Effector memory CD8-positive, alpha-beta T cell (primary cell): Measurements from ENCODE around the gene VGLL3.
"Not testable (repeated sequence)": the region's sequence is repeated elsewhere in the genome, so short reads cannot be mapped to it uniquely, and the experiment has no call there.

Experiments
- ATAC-seq: fragments of 150-1000 bp; cut with Tn5 transposase; replicated peaks from 2 replicates; pipeline ENCODE4 v1.10.0; 2021; ENCODE audit warnings: mild to moderate bottlenecking, moderate library complexity
- DNase-seq, 3 experiments: peaks; one replicate each; pipeline ENCODE4 v3.0.0; 2021
- H3K27ac Mint-ChIP-seq, 2 donors: one replicate each; pipeline ENCODE4 v1.8.0; 2022; ENCODE audit warnings: mild to moderate bottlenecking in 2 of 2, mixed read lengths in 2 of 2, moderate library complexity in 2 of 2
- H3K27me3 Mint-ChIP-seq, 2 donors: one replicate each; pipeline ENCODE4 v1.8.0; 2022; ENCODE audit warnings: mixed read lengths in 2 of 2
- H3K36me3 Mint-ChIP-seq: one replicate; pipeline ENCODE4 v1.8.0; 2022; ENCODE audit warnings: mild to moderate bottlenecking, moderate library complexity, mixed read lengths; ENCODE audit not compliant: insufficient read depth
- H3K4me1 Mint-ChIP-seq, 2 donors: one replicate each; pipeline ENCODE4 v1.8.0; 2022; ENCODE audit warnings: low read depth in 2 of 2, mixed read lengths in 2 of 2
- H3K4me3 Mint-ChIP-seq, 2 donors: one replicate each; pipeline ENCODE4 v1.8.0; 2022; ENCODE audit warnings: mild to moderate bottlenecking in 2 of 2, mixed read lengths in 2 of 2, moderate library complexity in 2 of 2
- H3K9me3 Mint-ChIP-seq, 2 donors: one replicate each; pipeline ENCODE4 v1.8.0; 2022; ENCODE audit warnings: mixed read lengths in 2 of 2
- total RNA-seq, 9 experiments: gene quantifications; one replicate each; lab custom pipeline; 2026; lab: John Stamatoyannopoulos, UW

The VGLL3 gene, protein sequence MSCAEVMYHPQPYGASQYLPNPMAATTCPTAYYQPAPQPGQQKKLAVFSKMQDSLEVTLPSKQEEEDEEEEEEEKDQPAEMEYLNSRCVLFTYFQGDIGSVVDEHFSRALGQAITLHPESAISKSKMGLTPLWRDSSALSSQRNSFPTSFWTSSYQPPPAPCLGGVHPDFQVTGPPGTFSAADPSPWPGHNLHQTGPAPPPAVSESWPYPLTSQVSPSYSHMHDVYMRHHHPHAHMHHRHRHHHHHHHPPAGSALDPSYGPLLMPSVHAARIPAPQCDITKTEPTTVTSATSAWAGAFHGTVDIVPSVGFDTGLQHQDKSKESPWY
- total RNA-seq = 0 to 1.0 (median 0.06) reads per million in 9 experiments

DNA sequence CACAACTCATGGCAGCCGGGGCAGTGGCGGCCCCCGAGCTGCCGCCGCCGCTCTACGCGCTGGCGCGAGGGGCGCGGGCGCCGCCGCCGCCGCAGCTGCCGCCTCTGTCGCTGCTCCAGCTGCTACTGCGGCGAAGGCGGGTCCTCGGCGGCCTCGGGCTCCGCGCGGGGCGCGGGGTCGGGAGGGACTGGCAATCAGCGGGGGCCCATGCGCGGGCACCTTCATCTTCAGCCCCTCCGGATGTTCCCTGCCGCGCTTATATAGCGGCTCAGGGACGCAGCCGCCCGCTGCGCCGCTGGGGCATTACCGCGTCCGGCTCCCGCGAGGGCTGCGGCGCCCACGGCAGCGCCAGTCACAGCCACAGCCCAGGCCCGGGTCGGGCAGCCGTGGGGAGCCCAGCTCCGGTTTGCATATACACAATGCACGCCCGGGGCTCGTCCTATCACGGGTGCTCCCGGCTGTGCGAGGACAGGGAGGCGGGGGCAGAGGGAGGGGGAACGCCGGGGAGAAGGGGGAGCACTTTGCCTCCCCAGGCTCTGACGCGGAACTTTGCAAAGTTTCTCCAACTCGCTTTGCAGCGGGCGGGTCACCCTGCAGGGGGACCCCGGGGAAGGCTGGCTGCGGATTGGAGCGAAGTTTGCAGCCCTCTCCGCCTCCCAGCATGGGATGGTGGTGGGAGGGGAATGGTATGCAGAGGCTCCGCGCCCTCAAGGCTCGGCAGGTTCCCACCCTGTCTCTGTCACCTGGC is at the start of gene VGLL3:
VGLL3 (minus strand) TSS at position 416 of the 748 bp plus-strand sequence; CDS start at position 10, 406 bp downstream.
- H3K36me3 Mint-ChIP-seq = no peaks in the 10 kb centered on the region
- ATAC-seq (no peak), DNase-seq (no peak)
- H3K9me3 Mint-ChIP-seq = peaks cover 6 to 11% of the 10 kb centered on the region in 2 donors
- no peak within 1 kb of the TSS for H3K27ac Mint-ChIP-seq
- no peak within 1 kb of the TSS for H3K4me3 Mint-ChIP-seq
- peaks cover 0 to 3% of the 10 kb centered on the region in 2 donors for H3K4me1 Mint-ChIP-seq
- H3K27me3 Mint-ChIP-seq = peaks cover 7 to 9% of the 10 kb centered on the region in 2 donors

DNA sequence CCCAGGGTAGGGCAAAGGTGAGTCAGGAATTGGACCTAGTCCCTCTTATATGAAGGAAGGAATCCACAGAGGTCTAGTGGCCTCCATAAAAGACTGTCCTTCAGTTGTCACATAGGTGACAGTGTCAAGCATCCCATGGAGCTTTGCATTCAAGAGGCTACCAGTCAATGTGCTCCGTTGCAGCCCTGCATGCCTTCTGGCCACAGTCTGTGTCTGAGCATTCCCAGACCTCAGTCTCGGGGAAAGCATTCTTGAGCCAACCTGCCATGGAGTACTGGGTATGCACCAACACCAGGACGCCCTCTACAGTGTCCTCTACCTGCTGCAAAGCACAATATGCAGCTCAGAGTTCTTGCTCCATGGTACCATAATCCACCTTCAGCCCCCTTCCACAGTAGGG is 46.7 kb upstream of the VGLL3 start:
- H3K9me3 Mint-ChIP-seq = peaks cover 0 to 8% of the 10 kb centered on the region in 2 donors
- no peaks in the 10 kb centered on the region for H3K4me1 Mint-ChIP-seq
- no peaks in the 10 kb centered on the region for H3K27me3 Mint-ChIP-seq
- no peak overlapping the region for H3K4me3 Mint-ChIP-seq
- no peak for DNase-seq
- peaks cover 2% of the 10 kb centered on the region for H3K36me3 Mint-ChIP-seq
- no peak for ATAC-seq
- no peak overlapping the region for H3K27ac Mint-ChIP-seq

DNA sequence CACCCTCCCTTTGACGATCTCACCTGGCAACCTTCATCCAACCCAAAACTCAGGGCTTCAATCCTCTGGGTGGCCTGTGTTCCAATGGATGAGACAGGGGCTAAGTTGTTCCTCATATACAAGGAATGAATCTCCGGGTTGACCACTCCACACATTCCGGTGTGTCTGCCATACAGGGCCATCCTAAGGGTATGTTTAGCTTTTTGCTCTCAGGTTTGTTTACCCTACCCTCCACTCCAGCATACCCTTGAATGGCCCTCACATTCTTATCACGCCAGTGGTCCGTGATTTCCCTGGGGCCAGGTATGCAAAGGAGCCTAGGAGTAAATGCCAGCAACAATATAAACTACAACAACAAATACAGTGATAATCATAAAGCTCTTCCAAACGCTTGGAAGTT is 45.7 kb upstream of the VGLL3 start:
- ATAC-seq (no peak), DNase-seq (no peak)
- H3K4me3 Mint-ChIP-seq = no peak overlapping the region
- H3K4me1 Mint-ChIP-seq = no peaks in the 10 kb centered on the region
- H3K36me3 Mint-ChIP-seq = peaks cover 2% of the 10 kb centered on the region
- no peak overlapping the region for H3K27ac Mint-ChIP-seq
- no peaks in the 10 kb centered on the region for H3K27me3 Mint-ChIP-seq
- peaks cover 0 to 7% of the 10 kb centered on the region in 2 donors for H3K9me3 Mint-ChIP-seq

DNA sequence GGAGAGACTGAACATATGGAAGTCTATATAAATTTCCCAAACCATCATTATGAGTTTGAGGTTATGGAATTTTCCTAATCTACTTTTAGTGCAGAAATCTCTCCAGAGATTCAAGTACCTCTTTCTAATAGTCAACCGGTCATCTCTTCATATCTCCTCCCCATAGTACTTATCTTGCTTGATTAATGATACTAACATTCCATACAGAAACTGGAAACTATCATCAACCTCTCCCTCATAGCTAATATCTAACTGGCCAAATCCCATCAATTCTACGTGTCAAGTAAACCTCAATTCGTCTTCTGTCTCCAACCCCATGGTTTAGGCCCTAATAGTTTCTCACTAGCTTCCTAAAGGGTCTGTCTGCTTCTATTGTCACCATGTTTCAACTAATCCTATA is 44.4 kb upstream of the VGLL3 start:
- DNase-seq = no peak
- no peaks in the 10 kb centered on the region for H3K36me3 Mint-ChIP-seq
- no peak overlapping the region for H3K4me3 Mint-ChIP-seq
- no peaks in the 10 kb centered on the region for H3K27me3 Mint-ChIP-seq
- peaks cover 0 to 5% of the 10 kb centered on the region in 2 donors for H3K9me3 Mint-ChIP-seq
- no peak for ATAC-seq
- no peak overlapping the region for H3K27ac Mint-ChIP-seq
- no peaks in the 10 kb centered on the region for H3K4me1 Mint-ChIP-seq

DNA sequence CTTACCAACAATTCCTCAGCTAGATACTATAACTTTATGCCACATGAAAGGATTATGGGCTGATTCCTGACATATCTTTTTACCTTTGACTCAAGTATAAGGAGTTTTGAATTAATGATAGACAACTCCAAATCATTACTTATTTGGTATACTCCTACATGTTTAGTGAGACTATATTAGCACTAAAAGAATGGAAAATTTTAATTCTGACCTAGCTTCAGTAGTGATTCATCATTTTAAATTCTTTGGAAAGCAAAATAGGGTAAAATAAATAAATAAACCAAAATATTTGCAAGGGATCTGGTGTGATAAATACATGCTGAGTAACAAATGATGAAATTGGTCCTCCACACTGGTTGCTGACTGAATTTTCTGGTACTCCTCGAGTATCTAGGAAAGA is 42.3 kb upstream of the VGLL3 start:
- no peak overlapping the region for H3K4me3 Mint-ChIP-seq

DNA sequence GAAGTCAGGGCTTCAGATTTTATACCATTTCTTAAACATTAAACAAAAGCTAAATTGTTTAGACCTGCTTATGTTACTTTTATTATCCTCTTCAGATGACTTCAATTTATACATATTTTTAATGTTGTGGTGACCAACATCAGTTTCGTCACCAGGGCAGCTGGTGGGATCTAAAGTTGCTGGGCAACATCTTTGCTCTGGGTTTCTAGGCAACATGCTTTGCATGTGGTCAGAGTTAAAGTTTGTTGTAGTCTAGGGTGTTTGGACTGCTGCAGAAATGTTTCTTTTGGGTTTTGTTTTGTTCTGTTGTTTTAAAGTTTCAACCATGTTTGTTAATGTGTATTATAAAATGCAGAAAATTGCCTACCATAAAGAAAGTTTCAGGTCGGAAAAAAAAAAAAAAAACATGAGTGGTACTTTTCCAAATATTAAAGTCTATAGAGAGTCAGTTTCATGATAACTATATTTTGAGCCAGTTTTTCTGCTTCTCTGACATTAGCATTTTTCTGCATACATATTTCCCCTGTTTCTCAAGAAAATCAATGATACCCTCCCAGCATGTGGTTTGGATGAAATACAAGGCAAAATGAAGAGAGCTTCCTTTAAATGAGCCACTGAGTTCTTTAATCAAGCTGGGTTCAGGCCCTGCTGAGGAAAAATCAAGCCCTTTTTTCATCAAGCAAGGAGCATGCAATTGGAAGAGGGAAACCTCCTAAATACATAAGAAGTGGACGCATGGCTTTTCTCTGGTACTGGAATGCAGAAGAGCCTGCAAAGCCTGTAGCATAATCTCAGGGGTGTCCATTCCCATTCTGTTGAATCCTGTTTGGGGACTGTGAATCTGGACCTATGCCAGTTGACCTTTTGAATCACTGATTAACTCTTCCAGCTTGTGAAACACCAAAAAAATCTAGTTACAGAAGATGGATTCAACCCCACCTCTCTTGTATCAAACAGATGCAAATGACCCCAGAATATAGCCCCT is 35.0 kb upstream of the VGLL3 start:
- Mint-ChIP-seq H3K4me3 (no peak overlapping the region), H3K27ac (no peak overlapping the region), H3K4me1 (no peaks in the 10 kb centered on the region), H3K27me3 (no peaks in the 10 kb centered on the region), H3K9me3 (peaks cover 7 to 12% of the 10 kb centered on the region in 2 donors), H3K36me3 (no peaks in the 10 kb centered on the region)
- no peak for ATAC-seq
- no peak for DNase-seq

More for the DNA sequence above, 42.3 kb upstream of the VGLL3 start:
- no peak overlapping the region for H3K27ac Mint-ChIP-seq
- H3K9me3 Mint-ChIP-seq = peaks cover 7 to 11% of the 10 kb centered on the region in 2 donors
- H3K4me1 Mint-ChIP-seq = no peaks in the 10 kb centered on the region
- no peaks in the 10 kb centered on the region for H3K27me3 Mint-ChIP-seq
- H3K36me3 Mint-ChIP-seq = no peaks in the 10 kb centered on the region
- ATAC-seq (no peak), DNase-seq (no peak)

DNA sequence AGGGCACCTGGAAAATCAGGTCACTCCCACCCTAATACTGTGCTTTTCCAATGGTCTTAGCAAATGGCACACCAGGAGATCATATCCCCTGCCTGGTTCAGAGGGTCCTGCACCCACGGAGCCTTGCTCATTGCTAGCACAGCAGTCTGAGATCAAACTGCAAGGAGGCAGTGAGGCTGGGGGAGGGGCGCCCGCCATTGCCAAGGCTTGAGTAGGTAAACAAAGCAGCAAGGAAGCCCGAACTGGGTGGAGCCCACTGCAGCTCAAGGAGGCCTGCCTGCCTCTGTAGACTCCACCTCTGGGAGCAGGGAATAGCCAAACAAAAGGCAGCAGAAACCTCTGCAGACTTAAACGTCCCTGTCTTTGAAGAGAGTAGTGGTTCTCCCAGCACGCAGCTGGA is 26.4 kb upstream of the VGLL3 start:
- H3K4me3 Mint-ChIP-seq, ATAC-seq, H3K36me3 Mint-ChIP-seq, H3K27ac Mint-ChIP-seq, DNase-seq, H3K27me3 Mint-ChIP-seq, H3K4me1 Mint-ChIP-seq: not testable (repeated sequence)
- H3K9me3 Mint-ChIP-seq = peaks cover 9 to 15% of the 10 kb centered on the region in 2 donors

DNA sequence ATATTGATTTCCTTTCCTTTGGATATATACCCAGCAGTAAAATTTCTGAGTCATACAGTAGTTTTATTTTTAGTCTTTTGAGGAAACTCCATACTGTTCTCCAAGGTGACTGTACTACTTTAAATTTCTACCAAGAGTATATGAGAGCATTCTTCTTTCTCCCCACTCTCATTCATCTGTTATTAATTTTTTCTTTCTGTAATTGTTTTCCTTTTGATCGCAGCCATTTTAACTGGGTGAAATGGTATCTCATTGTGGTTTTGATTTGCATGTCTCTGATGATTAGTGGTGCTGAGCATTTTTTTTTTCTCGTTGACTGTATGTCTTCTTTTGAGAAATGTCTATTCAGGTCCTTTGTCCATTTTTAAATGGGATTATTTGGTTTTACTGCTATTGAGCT is 18.3 kb upstream of the VGLL3 start:
- H3K9me3 Mint-ChIP-seq = peaks cover 7 to 8% of the 10 kb centered on the region in 2 donors
- DNase-seq (no peak), ATAC-seq (no peak)
- H3K4me1 Mint-ChIP-seq = no peaks in the 10 kb centered on the region
- no peaks in the 10 kb centered on the region for H3K27me3 Mint-ChIP-seq
- no peak overlapping the region for H3K4me3 Mint-ChIP-seq
- no peaks in the 10 kb centered on the region for H3K36me3 Mint-ChIP-seq
- H3K27ac Mint-ChIP-seq = no peak overlapping the region

DNA sequence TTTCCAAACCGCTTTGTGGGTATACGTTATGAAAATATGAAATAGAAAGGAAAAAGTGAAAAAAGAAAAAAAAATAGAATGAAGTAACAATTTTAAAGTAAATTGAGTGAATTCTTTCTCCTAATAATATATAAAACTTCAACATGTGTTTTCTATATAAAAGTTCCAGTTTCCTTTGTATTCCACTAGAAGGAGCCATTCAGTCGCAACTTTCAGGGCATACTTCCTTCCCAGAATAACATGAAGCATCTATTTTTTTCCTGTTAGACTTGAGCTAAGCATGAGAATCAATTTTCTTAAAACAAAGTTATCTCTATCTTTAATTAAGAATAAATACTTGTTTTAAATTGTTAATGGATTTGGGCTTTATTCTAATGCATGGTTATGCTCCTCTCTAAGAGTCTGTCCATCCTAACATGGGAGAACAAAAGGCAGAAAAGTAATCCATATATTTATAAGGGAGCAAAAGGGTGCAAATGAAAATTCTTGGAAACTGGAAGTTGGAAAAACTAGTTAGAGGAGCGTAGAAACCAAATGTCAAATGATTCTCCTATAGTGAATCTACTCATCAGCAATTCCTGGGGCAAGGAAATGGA is 16.0 kb upstream of the VGLL3 start:
- no peak for DNase-seq

DNA sequence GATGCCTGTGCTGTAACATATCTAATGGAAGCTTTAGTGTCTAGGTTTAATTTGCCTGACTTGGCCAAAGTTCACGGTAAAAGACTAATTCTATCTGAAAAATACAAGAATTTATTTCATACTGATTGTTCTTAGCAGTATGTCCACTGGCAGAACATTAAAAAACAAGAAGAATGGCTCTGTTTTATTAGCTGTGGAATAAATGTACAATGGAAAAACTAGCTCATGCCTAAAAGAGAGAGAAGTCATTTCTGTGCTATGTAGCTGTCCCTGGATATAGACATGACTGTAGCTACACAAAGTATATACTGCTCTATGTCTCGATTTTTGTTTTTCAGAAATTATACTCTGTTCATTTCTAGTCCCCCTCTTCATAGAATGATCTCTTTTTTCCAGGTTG is 13.9 kb upstream of the VGLL3 start:
- Mint-ChIP-seq H3K9me3 (peaks cover 4 to 16% of the 10 kb centered on the region in 2 donors), H3K27ac (no peak overlapping the region), H3K27me3 (no peaks in the 10 kb centered on the region), H3K4me1 (no peaks in the 10 kb centered on the region), H3K4me3 (no peak overlapping the region), H3K36me3 (no peaks in the 10 kb centered on the region)
- ATAC-seq (no peak), DNase-seq (no peak)

More for the DNA sequence above, 16.0 kb upstream of the VGLL3 start:
- no peak overlapping the region for H3K4me3 Mint-ChIP-seq
- no peak overlapping the region for H3K27ac Mint-ChIP-seq
- ATAC-seq = no peak
- peaks cover 2 to 23% of the 10 kb centered on the region in 2 donors for H3K9me3 Mint-ChIP-seq
- no peaks in the 10 kb centered on the region for H3K4me1 Mint-ChIP-seq
- no peaks in the 10 kb centered on the region for H3K36me3 Mint-ChIP-seq
- no peaks in the 10 kb centered on the region for H3K27me3 Mint-ChIP-seq

DNA sequence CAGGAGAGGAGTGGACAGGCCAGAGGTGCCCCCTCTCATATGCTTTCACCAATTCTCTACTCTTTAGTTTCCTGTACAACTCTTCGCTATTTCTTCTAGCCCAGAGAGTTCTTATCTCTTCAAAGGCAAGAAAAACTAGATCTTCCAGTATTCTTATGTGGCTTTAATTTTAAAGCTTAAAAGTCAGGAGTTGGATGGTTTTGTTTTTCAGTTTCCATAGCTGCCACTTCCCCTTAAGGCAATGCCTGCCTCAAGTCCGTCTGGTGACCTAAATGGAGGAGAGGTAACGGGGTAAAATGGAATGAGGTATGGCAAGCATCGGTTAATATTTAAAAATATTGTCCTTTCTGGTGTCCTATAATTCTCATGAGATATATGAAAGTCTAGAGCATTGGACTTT is 11.4 kb upstream of the VGLL3 start:
- no peak for ATAC-seq
- Mint-ChIP-seq H3K9me3 (peaks cover 2 to 16% of the 10 kb centered on the region in 2 donors), H3K27me3 (no peaks in the 10 kb centered on the region), H3K36me3 (no peaks in the 10 kb centered on the region), H3K4me1 (no peaks in the 10 kb centered on the region), H3K27ac (no peak overlapping the region), H3K4me3 (no peak overlapping the region)
- no peak for DNase-seq

DNA sequence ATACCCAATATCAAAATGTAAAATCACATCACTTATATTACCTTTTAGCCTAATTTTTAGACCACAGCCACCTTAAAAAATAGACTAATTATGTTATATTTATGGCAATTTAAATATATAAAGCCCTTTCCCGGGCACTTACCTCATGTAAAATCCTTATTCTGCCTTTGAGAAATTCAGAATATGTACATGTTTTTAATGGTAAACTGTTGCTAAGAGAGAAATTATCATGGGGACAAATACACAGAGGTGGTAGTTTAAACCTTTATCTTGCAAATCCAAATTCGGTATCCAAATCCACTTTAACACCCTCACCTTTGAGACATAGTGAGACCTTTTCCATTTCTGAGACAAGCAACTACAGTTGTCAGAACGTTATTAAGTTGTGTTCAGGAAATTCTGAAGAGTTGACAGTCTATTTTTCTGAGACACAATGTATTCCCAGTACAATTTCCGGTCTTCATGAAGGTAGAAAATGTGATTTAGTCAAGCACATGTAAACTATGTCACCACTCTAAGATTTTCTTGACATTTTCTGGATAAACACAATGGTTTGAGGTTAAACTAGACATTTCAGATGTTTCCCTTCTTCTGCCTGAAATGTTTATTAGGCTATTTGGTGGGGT is 10.6 kb upstream of the VGLL3 start:
- ATAC-seq = no peak
- no peak overlapping the region for H3K4me3 Mint-ChIP-seq

More for the DNA sequence above, 10.6 kb upstream of the VGLL3 start:
- Mint-ChIP-seq H3K27ac (no peak overlapping the region), H3K4me1 (no peaks in the 10 kb centered on the region), H3K36me3 (no peaks in the 10 kb centered on the region), H3K27me3 (no peaks in the 10 kb centered on the region), H3K9me3 (peaks cover 4 to 16% of the 10 kb centered on the region in 2 donors)
- DNase-seq = no peak
